Measurements from ENCODE around the gene PTPRN2. TPM values are rescaled to one million over a fixed set of nuclear protein-coding genes. Genes with fewer than 3 reads are reported as not detected.

Gene PTPRN2
- total and polyA plus RNA-seq, 7 donors, result 3.2 to 7.1 (median 5.5) TPM

DNA sequence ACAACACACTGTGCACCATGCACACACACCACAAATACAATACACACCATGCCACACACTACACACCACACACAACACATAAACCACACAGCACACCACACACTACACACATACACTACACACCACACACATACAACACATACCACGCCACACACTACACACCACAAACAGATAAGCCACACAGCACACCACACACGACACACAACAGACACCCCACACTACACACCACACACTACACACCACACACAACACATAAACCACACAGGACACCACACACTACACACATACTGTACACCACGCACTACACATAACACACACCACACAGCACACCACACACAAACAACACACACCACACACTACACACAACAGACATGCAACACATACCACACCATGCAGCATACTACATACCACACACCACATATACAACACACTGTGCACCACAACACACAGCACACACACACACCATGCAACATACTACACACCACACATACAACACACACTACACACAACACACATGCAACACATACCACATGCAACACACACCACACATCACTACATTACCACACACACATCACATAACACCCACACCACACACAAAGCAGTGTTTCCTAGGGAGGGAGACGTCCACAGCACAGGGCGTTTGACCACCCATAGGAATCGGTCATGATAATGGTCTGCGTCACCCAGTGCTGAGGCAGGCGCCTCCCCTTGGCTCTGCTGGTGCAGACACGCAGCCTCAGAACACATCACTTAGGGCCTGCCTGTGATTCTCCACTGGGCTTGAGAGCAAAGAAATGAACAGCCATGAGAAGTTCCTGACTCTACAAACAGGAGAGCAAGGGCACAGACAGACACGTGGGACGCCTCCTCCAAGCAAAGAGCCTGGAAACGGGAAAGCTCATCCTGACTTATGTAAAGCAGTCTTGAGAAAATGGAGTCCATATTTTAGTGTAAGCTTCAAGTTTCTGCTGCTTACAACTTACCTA, 458.3 kb downstream of the PTPRN2 start:
- no peaks in the 10 kb centered on the region for H3K36me3 ChIP-seq
- TF ChIP-seq, protein P1, sequence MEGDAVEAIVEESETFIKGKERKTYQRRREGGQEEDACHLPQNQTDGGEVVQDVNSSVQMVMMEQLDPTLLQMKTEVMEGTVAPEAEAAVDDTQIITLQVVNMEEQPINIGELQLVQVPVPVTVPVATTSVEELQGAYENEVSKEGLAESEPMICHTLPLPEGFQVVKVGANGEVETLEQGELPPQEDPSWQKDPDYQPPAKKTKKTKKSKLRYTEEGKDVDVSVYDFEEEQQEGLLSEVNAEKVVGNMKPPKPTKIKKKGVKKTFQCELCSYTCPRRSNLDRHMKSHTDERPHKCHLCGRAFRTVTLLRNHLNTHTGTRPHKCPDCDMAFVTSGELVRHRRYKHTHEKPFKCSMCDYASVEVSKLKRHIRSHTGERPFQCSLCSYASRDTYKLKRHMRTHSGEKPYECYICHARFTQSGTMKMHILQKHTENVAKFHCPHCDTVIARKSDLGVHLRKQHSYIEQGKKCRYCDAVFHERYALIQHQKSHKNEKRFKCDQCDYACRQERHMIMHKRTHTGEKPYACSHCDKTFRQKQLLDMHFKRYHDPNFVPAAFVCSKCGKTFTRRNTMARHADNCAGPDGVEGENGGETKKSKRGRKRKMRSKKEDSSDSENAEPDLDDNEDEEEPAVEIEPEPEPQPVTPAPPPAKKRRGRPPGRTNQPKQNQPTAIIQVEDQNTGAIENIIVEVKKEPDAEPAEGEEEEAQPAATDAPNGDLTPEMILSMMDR (IDR thresholded peaks at IDR 0.05), result no peak
- TF ChIP-seq EP300 (IDR thresholded peaks at IDR 0.05) (no peak), POLR2A (IDR thresholded peaks at IDR 0.05) (no peak), POLR2AphosphoS5 (IDR thresholded peaks at IDR 0.05) (no peak)
- 91 to 94% methylated on average over 12 of the region's 12 CpGs for WGBS, 2 donors
- H3K27me3 ChIP-seq, result no peaks in the 10 kb centered on the region
- H3K9me3 ChIP-seq, result peaks cover 0 to 2% (median 0%) of the 10 kb centered on the region in 4 donors
- peak; percentile 34 for DNase-seq
- intact Hi-C loops (cut with DNase I), result no loop called here
- no peak overlapping the region for H3K4me3 ChIP-seq
- H3K27ac ChIP-seq, result no peak overlapping the region
- H3K4me1 ChIP-seq, result no peaks in the 10 kb centered on the region

DNA sequence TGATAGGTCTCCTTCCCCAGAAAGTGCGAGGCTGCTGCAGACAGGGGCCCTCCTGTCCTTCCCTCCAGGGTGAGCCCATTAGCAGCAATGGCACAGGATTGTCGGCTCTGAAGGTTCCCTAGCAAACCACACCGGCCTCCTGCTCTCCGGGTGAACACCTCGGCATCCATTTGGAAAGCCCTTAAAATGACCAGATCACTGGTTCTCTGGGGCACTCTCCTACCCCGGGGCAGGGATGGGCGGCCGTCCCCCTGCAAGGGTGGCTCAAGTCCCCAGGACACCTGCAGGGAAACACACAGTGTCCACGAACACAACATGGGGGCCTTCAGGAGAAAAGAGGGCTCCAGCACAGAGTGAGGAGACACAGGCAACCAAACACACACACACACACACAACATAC, 459.1 kb downstream of the PTPRN2 start:
- intact Hi-C loops (cut with DNase I), result no loop called here
- Histone ChIP-seq H3K27ac (no peak overlapping the region), H3K4me1 (no peaks in the 10 kb centered on the region), H3K36me3 (no peaks in the 10 kb centered on the region), H3K9me3 (peaks cover 0 to 2% (median 0%) of the 10 kb centered on the region in 4 donors), H3K27me3 (no peaks in the 10 kb centered on the region), H3K4me3 (no peak overlapping the region)
- TF ChIP-seq EP300 (IDR thresholded peaks at IDR 0.05) (no peak), POLR2AphosphoS5 (IDR thresholded peaks at IDR 0.05) (no peak), POLR2A (IDR thresholded peaks at IDR 0.05) (no peak)
- TF ChIP-seq, protein P1 (IDR thresholded peaks at IDR 0.05), result no peak
- DNase-seq, result peak; percentile 48
- WGBS, 2 donors, result 90 to 92% methylated on average over 9 of the region's 9 CpGs

DNA sequence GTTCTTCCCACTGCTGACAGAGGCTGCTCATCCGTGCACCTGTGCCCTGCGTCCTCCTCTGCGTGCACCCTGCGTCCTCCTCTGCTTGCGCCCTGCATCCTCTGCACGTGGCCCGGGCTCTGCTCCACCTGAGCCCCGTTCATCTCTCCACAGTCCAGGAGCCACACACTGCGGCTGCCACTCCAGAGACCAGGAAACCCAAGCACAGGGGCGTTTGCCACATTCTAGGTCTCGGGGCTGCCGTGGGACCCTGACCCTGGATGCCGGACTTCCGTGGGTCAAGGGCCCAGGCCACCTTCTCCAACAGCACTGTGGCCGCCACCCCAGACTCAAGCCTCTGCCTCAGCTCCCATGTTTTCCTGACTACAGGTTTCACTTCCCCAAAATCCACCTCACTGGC, 460.4 kb downstream of the PTPRN2 start:
- intact Hi-C loops (cut with DNase I), result no loop called here
- H3K36me3 ChIP-seq, result no peaks in the 10 kb centered on the region
- TF ChIP-seq EP300 (IDR thresholded peaks at IDR 0.05) (no peak), POLR2A (IDR thresholded peaks at IDR 0.05) (no peak), POLR2AphosphoS5 (IDR thresholded peaks at IDR 0.05) (no peak)
- TF ChIP-seq, protein P1 (IDR thresholded peaks at IDR 0.05), result no peak
- no peaks in the 10 kb centered on the region for H3K27me3 ChIP-seq
- 93 to 95% methylated on average over 15 of the region's 15 CpGs for WGBS, 2 donors
- no peak overlapping the region for H3K4me3 ChIP-seq
- H3K4me1 ChIP-seq, result no peaks in the 10 kb centered on the region
- no peak overlapping the region for H3K27ac ChIP-seq
- no peaks in the 10 kb centered on the region for H3K9me3 ChIP-seq
- DNase-seq, result peak; percentile 42

DNA sequence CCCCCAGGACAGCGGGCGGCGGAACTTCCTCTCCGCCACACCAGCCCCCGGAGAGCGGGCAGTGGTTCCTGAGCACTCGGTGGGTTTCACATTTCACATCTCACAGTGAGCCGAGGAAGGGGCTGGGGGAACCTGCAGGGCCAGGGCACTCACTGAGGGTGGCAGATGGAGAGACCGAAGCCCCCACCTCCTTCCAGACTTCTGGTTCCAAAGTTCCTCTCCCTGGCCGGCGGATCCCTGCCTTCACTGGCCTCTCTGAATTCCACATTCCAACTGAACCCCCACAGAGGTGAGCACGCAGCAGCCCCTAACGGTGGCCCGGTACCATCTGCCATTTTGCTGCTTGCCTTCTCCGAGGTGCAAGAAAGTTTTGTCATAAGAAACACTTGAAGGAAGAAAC, 461.0 kb downstream of the PTPRN2 start:
- H3K27me3 ChIP-seq, result no peaks in the 10 kb centered on the region
- intact Hi-C loops (cut with DNase I), result no loop called here
- no peaks in the 10 kb centered on the region for H3K4me1 ChIP-seq
- no peaks in the 10 kb centered on the region for H3K9me3 ChIP-seq
- no peak for TF ChIP-seq POLR2A (IDR thresholded peaks at IDR 0.05)
- TF ChIP-seq EP300 (IDR thresholded peaks at IDR 0.05), result no peak
- TF ChIP-seq, protein P1 (IDR thresholded peaks at IDR 0.05), result no peak
- no peak for TF ChIP-seq POLR2AphosphoS5 (IDR thresholded peaks at IDR 0.05)
- H3K27ac ChIP-seq, result no peak overlapping the region
- H3K4me3 ChIP-seq, result no peak overlapping the region
- H3K36me3 ChIP-seq, result no peaks in the 10 kb centered on the region
- 90 to 96% methylated on average over 15 of the region's 15 CpGs for WGBS, 2 donors
- peak; percentile 40 for DNase-seq

Data from sigmoid colon (tissue), 7 donors.